Panc1 (cell line): ENCODE data around the gene ADPRHL1.
"Not testable (repeated sequence)": the region's sequence is repeated elsewhere in the genome, so short reads cannot be mapped to it uniquely, and the experiment has no call there.

ENCODE experiments used
- CTCF ChIP-seq: fragments of 450-650 bp; IDR thresholded peaks from 2 replicates; pipeline ENCODE4 v1.5.1; 2017; ENCODE audit warnings: mild to moderate bottlenecking
- SIN3A ChIP-seq: IDR thresholded peaks from 2 replicates; pipeline ENCODE4 v1.6.1; 2012; ENCODE audit warnings: low read depth, mild to moderate bottlenecking, low read length, moderate library complexity, borderline replicate concordance; ENCODE audit not compliant: insufficient read depth

- TF ChIP-seq CTCF, SIN3A: not testable (repeated sequence)
These were observed 2.9 kb downstream of the ADPRHL1 start for GRCh38 chr13:113450348-113450744.
